ENCODE measurements around the gene TMEM132C. TPM values are rescaled to one million over a fixed set of nuclear protein-coding genes. Genes with fewer than 3 reads are reported as not detected.

The TMEM132C gene
- total RNA-seq, 1 donor from 2014 or later = 0.42 TPM

GRCh38 chr12:128259556-128260070 is 7.4 kb upstream of the TMEM132C start:
- no peak for DNase-seq (ENCODE audit: low read depth)
- TF ChIP-seq, protein P1, sequence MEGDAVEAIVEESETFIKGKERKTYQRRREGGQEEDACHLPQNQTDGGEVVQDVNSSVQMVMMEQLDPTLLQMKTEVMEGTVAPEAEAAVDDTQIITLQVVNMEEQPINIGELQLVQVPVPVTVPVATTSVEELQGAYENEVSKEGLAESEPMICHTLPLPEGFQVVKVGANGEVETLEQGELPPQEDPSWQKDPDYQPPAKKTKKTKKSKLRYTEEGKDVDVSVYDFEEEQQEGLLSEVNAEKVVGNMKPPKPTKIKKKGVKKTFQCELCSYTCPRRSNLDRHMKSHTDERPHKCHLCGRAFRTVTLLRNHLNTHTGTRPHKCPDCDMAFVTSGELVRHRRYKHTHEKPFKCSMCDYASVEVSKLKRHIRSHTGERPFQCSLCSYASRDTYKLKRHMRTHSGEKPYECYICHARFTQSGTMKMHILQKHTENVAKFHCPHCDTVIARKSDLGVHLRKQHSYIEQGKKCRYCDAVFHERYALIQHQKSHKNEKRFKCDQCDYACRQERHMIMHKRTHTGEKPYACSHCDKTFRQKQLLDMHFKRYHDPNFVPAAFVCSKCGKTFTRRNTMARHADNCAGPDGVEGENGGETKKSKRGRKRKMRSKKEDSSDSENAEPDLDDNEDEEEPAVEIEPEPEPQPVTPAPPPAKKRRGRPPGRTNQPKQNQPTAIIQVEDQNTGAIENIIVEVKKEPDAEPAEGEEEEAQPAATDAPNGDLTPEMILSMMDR (IDR thresholded peaks at IDR 0.05; ENCODE audit: insufficient read depth, low read length, poor library complexity, severe bottlenecking) = peak; percentile 72
- Histone ChIP-seq H3K36me3 (ENCODE audit: control insufficient read depth, insufficient read depth, low read length) (no peaks in the 10 kb centered on the region), H3K27me3 (ENCODE audit: control insufficient read depth, insufficient read depth, low read length) (no peaks in the 10 kb centered on the region), H3K4me3 (ENCODE audit: low read depth, low read length) (no peak overlapping the region)

GRCh38 chr12:128261757-128262156 is 5.2 kb upstream of the TMEM132C start:
- Histone ChIP-seq H3K27me3 (ENCODE audit: control insufficient read depth, insufficient read depth, low read length) (peaks cover 10% of the 10 kb centered on the region), H3K36me3 (ENCODE audit: control insufficient read depth, insufficient read depth, low read length) (no peaks in the 10 kb centered on the region), H3K4me3 (ENCODE audit: low read depth, low read length) (no peak overlapping the region)
- DNase-seq (ENCODE audit: low read depth) = no peak
- TF ChIP-seq, protein P1 (IDR thresholded peaks at IDR 0.05; ENCODE audit: insufficient read depth, low read length, poor library complexity, severe bottlenecking) = no peak

GRCh38 chr12:128265566-128265965 is 1.4 kb upstream of the TMEM132C start:
- DNase-seq (ENCODE audit: low read depth) = no peak
- peaks cover 34% of the 10 kb centered on the region for H3K27me3 ChIP-seq (ENCODE audit: control insufficient read depth, insufficient read depth, low read length)
- H3K4me3 ChIP-seq (ENCODE audit: low read depth, low read length) = no peak overlapping the region
- TF ChIP-seq, protein P1 (IDR thresholded peaks at IDR 0.05; ENCODE audit: insufficient read depth, low read length, poor library complexity, severe bottlenecking) = no peak
- no peaks in the 10 kb centered on the region for H3K36me3 ChIP-seq (ENCODE audit: control insufficient read depth, insufficient read depth, low read length)

- no peak for DNase-seq (ENCODE audit: low read depth)
- Histone ChIP-seq H3K4me3 (ENCODE audit: low read depth, low read length) (no peak overlapping the region), H3K27me3 (ENCODE audit: control insufficient read depth, insufficient read depth, low read length) (peaks cover 34% of the 10 kb centered on the region), H3K36me3 (ENCODE audit: control insufficient read depth, insufficient read depth, low read length) (no peaks in the 10 kb centered on the region)
- TF ChIP-seq, protein P1 (IDR thresholded peaks at IDR 0.05; ENCODE audit: insufficient read depth, low read length, poor library complexity, severe bottlenecking) = no peak
Measured at GRCh38 chr12:128266086-128266485, 884 bp upstream of the TMEM132C start.

GRCh38 chr12:128266541-128267130 is 334 bp upstream of the TMEM132C start:
- Histone ChIP-seq H3K27me3 (ENCODE audit: control insufficient read depth, insufficient read depth, low read length) (peaks cover 34% of the 10 kb centered on the region), H3K36me3 (ENCODE audit: control insufficient read depth, insufficient read depth, low read length) (no peaks in the 10 kb centered on the region), H3K4me3 (ENCODE audit: low read depth, low read length) (no peak overlapping the region)
- TF ChIP-seq, protein P1 (IDR thresholded peaks at IDR 0.05; ENCODE audit: insufficient read depth, low read length, poor library complexity, severe bottlenecking) = no peak
- no peak for DNase-seq (ENCODE audit: low read depth)
